ENCODE data around the gene HTR2A.

The HTR2A gene

GRCh38 chr13:46871557-46871956 lies 25.3 kb downstream of the HTR2A start:
- DNase-seq = no peak

GRCh38 chr13:46868091-46868490 lies 28.8 kb downstream of the HTR2A start:
- DNase-seq = no peak

GRCh38 chr13:46866150-46866549 lies 30.7 kb downstream of the HTR2A start:
- peak in 1 of 58 donors; percentile 12 for DNase-seq

- DNase-seq = no peak
Observed at GRCh38 chr13:46864941-46865340, 31.9 kb downstream of the HTR2A start.

GRCh38 chr13:46861959-46862358 lies 34.9 kb downstream of the HTR2A start:
- no peak for DNase-seq

- no peak for DNase-seq
Observed at GRCh38 chr13:46860722-46861121, 36.1 kb downstream of the HTR2A start.

GRCh38 chr13:46858776-46859175 lies 38.1 kb downstream of the HTR2A start:
- DNase-seq = no peak

- DNase-seq = no peak
Observed at GRCh38 chr13:46858163-46858562, 38.7 kb downstream of the HTR2A start.

- no peak for DNase-seq
Observed at GRCh38 chr13:46855664-46856063, 41.2 kb downstream of the HTR2A start.

- no peak for DNase-seq
Observed at GRCh38 chr13:46855166-46855565, 41.7 kb downstream of the HTR2A start.

GRCh38 chr13:46852168-46852567 lies 44.7 kb downstream of the HTR2A start:
- no peak for DNase-seq

- no peak for DNase-seq
Observed at GRCh38 chr13:46850214-46850613, 46.6 kb downstream of the HTR2A start.

- no peak for DNase-seq
Observed at GRCh38 chr13:46846726-46847125, 50.1 kb downstream of the HTR2A start.

GRCh38 chr13:46845146-46845545 lies 51.7 kb downstream of the HTR2A start:
- DNase-seq = no peak

GRCh38 chr13:46844431-46844830 lies 52.4 kb downstream of the HTR2A start:
- no peak for DNase-seq

GRCh38 chr13:46839399-46839798 lies 57.5 kb downstream of the HTR2A start:
- DNase-seq = no peak

- no peak for DNase-seq
Observed at GRCh38 chr13:46834657-46835056, 62.2 kb downstream of the HTR2A start.

GRCh38 chr13:46831588-46832194 lies 65.2 kb downstream of the HTR2A start:
- peak in 20 of 58 donors; percentile 0 to 70 (median 13) for DNase-seq

GRCh38 chr13:46830405-46831005 lies 66.3 kb downstream of the HTR2A start:
- no peak for DNase-seq

GRCh38 chr13:46822551-46822950 lies 74.3 kb downstream of the HTR2A start:
- no peak for DNase-seq

GRCh38 chr13:46817838-46818476 lies 78.9 kb downstream of the HTR2A start:
- no peak for DNase-seq

- DNase-seq = no peak
Observed at GRCh38 chr13:46817095-46817494, 79.8 kb downstream of the HTR2A start.

GRCh38 chr13:46816371-46816770 lies 80.5 kb downstream of the HTR2A start:
- no peak for DNase-seq
